Suprapubic skin (tissue), 4 donors: ENCODE measurements around the gene GNL3L. TPM values are rescaled to one million over a fixed set of nuclear protein-coding genes. Genes with fewer than 3 reads are reported as not detected.

ENCODE experiments used
- DNase-seq, 2 donors: peaks; one replicate each; pipeline ENCODE4 v3.0.0-alpha.2; 2019; ENCODE audit warnings: low spot score in 2 of 2
- H3K27ac ChIP-seq: fragments of 200-600 bp; sonication (generic); one replicate; pipeline ENCODE4 v1.5.1; 2019
- H3K27me3 ChIP-seq: fragments of 200-600 bp; sonication (generic); one replicate; pipeline ENCODE4 v1.5.1; 2019
- H3K36me3 ChIP-seq: fragments of 200-600 bp; sonication (generic); one replicate; pipeline ENCODE4 v1.5.1; 2019
- H3K4me1 ChIP-seq: fragments of 200-600 bp; sonication (generic); one replicate; pipeline ENCODE4 v1.5.1; 2019
- H3K4me3 ChIP-seq: fragments of 200-600 bp; sonication (generic); one replicate; pipeline ENCODE4 v1.5.1; 2019; ENCODE audit warnings: mild to moderate bottlenecking
- H3K9me3 ChIP-seq: fragments of 200-600 bp; sonication (generic); one replicate; pipeline ENCODE4 v1.5.1; 2019
- EP300 ChIP-seq: sonication (generic); formaldehyde crosslinking; IDR thresholded peaks from one replicate; pipeline ENCODE4 v1.6.1; 2017; ENCODE audit warnings: antibody characterized with exemption
- POLR2A ChIP-seq, 2 donors: fragments of 450-650 bp; IDR thresholded peaks; one replicate each; pipeline ENCODE4 v1.6.1; 2017; ENCODE audit warnings: antibody characterized with exemption in 2 of 2, mild to moderate bottlenecking in 2 of 2, moderate library complexity in 2 of 2
- POLR2AphosphoS5 ChIP-seq, 3 donors: sonication (generic); formaldehyde crosslinking; IDR thresholded peaks; one replicate each; pipeline ENCODE4 v1.6.1; 2017; ENCODE audit warnings: antibody characterized with exemption in 3 of 3
- WGBS: methylation state at CpG from one replicate; pipeline ENCODE4 v1.1.5; 2018; 5-methylcytosine and 5-hydroxymethylcytosine counted together
- total RNA-seq, 4 donors: library from RNA; depleted of rRNA; stranded (reverse); fragments of >200 nt; gene quantifications; one replicate each; pipeline ENCODE4 v1.1.0, GENCODE V29; 2016
- TF ChIP-seq, protein P1 (sequence below), 2 donors: fragments of 200-600 bp in 1 of 2; fragments of 450-650 bp in 1 of 2; sonication (generic) in 1 of 2; IDR thresholded peaks; one replicate each; pipeline ENCODE4 v1.5.1; 2016 to 2019; ENCODE audit warnings: antibody characterized with exemption in 2 of 2, mild to moderate bottlenecking in 1 of 2, moderate library complexity in 1 of 2

The GNL3L gene
- total RNA-seq, 4 donors from 2014 or later: 28.0 to 39.2 (median 32.4) TPM

- no peak for TF ChIP-seq POLR2A (IDR thresholded peaks at IDR 0.05)
- TF ChIP-seq EP300: no peak
- TF ChIP-seq, protein P1, sequence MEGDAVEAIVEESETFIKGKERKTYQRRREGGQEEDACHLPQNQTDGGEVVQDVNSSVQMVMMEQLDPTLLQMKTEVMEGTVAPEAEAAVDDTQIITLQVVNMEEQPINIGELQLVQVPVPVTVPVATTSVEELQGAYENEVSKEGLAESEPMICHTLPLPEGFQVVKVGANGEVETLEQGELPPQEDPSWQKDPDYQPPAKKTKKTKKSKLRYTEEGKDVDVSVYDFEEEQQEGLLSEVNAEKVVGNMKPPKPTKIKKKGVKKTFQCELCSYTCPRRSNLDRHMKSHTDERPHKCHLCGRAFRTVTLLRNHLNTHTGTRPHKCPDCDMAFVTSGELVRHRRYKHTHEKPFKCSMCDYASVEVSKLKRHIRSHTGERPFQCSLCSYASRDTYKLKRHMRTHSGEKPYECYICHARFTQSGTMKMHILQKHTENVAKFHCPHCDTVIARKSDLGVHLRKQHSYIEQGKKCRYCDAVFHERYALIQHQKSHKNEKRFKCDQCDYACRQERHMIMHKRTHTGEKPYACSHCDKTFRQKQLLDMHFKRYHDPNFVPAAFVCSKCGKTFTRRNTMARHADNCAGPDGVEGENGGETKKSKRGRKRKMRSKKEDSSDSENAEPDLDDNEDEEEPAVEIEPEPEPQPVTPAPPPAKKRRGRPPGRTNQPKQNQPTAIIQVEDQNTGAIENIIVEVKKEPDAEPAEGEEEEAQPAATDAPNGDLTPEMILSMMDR (IDR thresholded peaks at IDR 0.05): no peak
- TF ChIP-seq POLR2AphosphoS5 (IDR thresholded peaks at IDR 0.05): no peak
- Histone ChIP-seq H3K9me3 (no peaks in the 10 kb centered on the region), H3K27ac (no peak overlapping the region), H3K4me3 (no peak overlapping the region), H3K27me3 (no peaks in the 10 kb centered on the region), H3K36me3 (no peaks in the 10 kb centered on the region), H3K4me1 (no peaks in the 10 kb centered on the region)
- WGBS: 80% methylated on average over 1 of the region's 1 CpG
- no peak for DNase-seq
Observed at GRCh38 chrX:54602563-54602962, 72.5 kb downstream of the GNL3L start.

Other genes starting within 250 kb of the GNL3L start
- gene WNK3, start 172.2 kb upstream of the GNL3L start, total RNA-seq: 1 to 10 TPM in 2 of 4 donors, under 1 TPM in 2; 0.34 to 1.4 (median 0.82) TPM
- 10 to 100 TPM; 18.2 to 26.3 (median 21.9) TPM for gene TSR2, start 89.8 kb upstream of the GNL3L start, total RNA-seq
- 1 to 10 TPM; 5.8 to 9.5 (median 8.6) TPM for gene FGD1, start 34.0 kb upstream of the GNL3L start, total RNA-seq